HG02763 (cell line): ENCODE results near the gene IL12RB2.
A peak's percentile ranks its signal among the peaks of the same experiment; 100 is the strongest.
"Not testable (repeated sequence)": the region's sequence is repeated elsewhere in the genome, so short reads cannot be mapped to it uniquely, and the experiment has no call there.

Experiments
- ATAC-seq: cut with Tn5 transposase; IDR thresholded peaks from one replicate; pipeline ENCODE4 v1.9.1; 2021; ENCODE audit warnings: mild to moderate bottlenecking, moderate library complexity; ENCODE audit not compliant: unreplicated experiment

IL12RB2 gene

DNA sequence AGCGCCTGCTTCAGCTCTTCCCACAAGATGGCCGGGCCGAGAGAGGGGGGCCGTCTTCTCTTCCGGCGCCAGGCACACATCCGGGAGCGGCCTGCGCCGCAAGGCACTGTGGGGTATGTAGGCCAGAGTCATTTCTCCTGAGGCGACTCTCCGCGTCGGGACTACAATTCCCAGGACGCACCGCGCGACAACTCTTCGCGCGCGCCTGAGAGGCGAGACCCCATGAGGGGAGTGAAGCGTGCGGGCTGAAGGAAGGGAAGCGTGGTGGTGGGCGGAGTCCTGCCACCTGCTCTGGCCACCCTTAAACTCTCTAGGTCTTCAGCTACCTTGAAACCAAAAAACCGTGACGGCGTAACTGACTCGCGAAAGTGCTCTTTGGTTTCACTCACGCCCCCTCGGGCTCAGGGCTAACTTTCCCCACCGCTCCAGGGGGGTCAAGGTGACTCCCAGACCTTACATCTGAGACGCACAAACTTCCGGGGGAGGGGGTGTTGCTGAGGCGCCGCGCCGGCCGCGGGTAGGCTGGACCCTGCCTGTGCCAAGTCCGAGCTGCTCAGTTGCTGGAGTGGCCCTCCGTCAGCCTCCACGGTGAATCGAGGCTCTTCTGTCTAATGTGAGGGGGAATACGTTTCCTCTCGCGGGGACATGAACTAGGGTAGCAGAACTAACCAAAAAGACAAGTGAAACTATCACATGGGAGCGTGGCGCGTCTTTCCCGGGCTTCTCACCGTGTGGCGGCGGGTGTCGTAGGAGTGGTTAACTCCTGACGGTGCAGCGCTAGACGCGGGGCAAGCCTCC lies 122.9 kb downstream of the IL12RB2 start, which contains the start of gene SERBP1:
Gene SERBP1, minus strand, starts transcription at position 45 of the 798 bp plus-strand sequence. CDS start 102 bp downstream, outside the sequence.
- ATAC-seq: peak; percentile 89

DNA sequence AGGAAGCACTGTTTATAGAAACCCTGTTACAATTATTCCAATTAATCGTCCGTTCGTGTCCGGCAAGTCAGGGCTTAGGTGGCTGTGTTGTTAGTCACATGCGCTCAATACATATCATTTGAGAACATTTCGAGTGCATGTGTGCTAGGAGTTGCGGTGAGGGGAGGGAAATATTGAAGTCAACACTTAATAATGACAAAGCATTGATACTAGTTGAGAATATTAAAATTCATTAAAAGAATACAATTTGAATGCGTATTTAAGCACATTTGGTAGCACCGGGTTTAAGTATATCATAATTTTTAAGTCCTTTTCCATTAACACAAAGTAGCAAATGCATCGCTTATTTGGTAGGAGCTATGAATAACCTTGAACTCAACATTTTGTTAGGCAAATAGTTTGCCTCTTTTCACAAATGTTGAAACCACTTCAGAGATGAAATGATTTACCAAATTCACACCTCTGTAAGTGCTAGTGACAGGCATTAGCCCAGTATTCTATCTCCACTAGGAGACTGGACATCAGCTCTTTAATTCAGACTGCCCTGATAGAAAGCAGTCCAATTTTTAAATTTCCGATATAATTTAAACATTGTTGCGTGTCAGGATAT lies 123.6 kb downstream of the IL12RB2 start:
- ATAC-seq: no peak

DNA sequence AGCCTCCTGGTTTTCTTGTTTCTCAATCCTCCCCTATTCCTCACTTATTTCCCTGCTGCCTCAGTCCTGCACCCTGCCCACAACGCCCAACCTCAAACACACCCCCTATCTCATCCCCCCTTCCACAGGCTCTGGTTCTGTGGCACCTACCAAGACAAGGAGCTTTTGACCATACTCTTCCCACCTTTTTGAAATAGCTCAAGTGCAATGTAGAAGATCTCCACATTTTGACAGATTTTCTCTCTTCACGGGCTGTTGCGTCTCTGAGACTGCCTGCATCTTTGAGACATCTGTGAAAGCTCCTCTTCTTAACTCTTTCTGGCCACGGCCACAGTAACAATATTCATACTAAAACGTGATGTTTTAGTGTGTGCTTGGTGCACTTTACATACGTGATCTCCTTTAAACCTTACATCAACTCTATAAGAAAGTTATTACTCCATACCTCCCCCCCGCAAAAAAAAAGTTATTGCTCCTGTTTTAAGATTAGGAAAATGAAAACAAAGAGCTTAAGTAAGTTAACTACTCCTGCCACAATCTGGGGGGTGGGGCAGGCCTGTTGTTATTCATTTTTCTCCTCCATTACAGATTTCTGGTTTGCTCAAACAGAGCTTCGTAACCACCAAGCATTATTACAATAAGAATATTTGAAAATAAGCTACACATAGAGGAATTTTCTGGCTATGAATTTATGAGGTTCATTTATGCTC lies 124.4 kb downstream of the IL12RB2 start:
- ATAC-seq: no peak

DNA sequence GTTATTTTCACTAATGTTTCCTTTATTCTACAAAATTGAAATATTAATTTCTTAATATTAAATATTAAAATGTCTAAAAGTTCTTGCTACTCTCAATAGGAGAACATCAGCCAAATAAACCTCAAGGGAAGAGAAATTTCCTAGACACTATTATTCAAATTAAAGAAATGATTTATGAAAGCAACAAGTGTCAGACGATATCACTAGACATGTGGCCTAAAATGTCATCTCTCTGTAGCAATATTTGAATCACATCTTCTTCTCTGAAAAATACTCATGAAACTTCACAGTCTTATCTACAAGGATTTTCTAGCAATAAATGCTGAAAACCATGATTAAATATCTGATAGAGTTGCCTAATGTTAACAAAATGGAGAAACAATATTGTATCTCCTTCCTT lies 125.1 kb downstream of the IL12RB2 start:
- no peak for ATAC-seq

DNA sequence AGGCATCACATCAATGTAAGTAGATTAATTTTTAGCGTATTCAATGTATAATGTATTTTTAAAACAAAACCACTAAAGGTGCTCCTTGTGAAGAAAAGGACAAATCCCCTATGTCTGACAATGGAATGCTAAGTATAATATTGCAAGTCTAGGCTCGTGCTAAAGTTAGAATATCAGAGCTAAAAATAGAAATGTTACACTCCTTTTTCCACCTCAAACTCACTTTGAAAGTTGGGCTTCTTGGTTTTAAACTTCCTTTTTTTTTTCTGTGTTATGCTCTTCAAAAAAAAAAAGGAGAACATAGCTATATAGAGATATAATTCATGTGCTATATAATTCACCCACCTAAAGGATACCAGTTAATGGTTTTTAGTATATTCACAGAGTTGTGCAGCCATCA lies 126.2 kb downstream of the IL12RB2 start:
- ATAC-seq: no peak

DNA sequence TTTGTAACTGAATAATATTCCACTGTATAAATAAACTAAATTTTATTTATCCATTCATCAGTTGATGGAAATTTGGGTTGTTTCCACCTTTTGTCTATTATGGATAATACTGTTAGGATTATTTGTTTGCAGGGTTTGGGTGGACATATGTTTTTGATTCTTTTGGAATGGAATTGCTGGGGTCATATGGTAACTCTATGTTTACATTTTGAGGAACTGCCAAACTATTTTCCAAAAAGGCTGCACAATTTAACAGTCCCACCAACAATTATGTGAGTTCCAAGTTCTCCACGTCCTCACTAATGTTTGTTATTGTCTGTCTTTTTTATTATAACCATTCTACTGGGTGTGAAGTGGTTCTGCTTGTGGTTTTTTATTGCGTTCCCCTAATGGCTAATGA lies 126.8 kb downstream of the IL12RB2 start:
- ATAC-seq: no peak

DNA sequence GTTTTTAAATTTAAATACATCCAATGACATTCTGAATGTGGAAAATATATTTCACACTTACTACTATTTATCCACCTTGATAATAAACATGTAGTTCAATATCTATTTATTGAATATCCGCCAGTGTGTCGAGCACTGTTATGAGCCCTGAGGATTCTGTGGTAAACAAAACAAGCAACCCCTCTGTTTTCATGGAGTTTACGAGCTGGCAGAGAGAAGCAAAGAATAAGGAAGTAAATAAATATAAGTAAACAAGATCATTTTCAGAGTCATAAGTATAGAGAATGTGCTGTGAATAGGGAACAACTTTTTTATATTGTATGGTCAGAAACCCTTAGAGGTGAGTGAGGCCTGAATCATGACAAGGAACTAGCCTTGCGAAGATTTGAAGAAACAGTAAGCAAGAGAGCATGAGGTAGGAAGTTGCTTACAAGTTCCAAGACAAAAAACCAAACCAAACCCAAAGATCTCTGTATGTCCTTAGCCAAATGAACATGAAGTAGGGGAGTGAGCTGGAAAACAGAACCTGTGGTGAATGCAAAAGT lies 128.9 kb downstream of the IL12RB2 start:
- ATAC-seq: no peak

DNA sequence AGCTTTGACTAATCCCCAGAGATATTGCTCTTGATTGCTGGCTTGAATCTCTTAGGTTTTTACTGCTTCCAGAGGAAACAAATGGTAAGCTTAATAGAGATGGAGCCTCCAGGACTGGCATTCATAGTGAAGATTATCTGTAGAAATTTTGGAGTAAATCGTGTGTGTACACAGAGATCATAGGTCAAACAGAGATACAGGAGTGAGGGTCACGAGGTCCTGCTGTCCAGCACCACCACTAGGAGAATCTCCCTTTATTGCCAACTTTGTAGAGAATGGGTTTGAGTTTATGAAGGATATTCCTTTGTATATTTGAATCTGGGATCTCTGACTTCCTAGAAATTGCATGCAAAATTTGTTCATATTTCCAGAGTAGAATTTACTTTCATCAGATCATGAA lies 130.3 kb downstream of the IL12RB2 start:
- ATAC-seq: no peak

DNA sequence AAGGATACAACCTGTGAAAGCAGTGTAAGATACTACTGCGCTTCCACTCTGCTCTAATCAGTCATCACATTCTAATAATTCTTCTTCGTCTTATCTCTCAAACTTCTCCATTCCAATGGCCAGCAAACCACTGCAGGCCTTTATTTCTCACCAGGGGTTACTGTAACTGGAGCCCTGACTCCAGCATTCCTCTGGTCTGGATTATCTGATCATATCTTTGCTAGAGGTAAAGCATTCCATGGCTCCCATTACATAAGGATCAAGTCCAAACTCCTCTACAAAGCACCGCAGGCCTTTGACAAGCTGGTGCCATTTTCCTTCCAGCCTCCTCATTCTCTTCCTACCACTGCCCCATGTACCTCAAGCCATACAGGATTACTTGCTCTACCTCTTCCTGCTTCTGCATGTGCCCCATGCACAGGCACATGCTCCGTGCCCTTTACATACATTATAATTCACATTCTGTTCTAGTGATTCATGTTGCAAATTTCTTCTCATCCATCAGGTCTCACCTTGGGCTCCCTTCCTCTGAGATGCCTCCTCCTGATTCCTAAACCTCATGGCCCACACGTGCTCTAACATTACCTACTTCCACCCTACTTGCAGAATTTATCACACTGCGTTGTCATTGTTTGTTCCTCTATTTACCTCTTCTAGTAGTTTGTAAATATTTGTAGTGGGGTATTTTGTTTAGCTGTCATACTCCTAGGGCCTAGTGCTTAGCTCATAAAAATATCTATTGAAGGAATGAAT lies 131.8 kb downstream of the IL12RB2 start:
- no peak for ATAC-seq

DNA sequence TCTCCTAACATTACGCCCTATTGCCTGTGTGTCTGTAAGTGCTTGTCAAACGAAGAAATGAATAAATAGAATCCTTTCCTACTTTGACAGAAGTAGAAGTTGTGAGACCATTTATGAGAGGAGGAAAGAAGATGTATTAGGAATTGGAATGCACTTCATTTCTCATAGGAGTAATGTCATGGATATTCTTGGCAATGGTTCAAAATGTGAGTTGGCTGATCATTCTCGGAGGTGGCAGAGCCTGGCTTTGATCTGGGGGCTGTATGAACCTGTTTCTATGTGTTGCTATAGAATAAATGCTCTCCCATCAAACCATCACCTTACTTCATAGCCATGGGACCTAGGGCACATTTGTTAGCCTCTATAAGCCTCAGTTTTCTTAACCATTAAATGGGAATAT lies 132.7 kb downstream of the IL12RB2 start:
- no peak for ATAC-seq

DNA sequence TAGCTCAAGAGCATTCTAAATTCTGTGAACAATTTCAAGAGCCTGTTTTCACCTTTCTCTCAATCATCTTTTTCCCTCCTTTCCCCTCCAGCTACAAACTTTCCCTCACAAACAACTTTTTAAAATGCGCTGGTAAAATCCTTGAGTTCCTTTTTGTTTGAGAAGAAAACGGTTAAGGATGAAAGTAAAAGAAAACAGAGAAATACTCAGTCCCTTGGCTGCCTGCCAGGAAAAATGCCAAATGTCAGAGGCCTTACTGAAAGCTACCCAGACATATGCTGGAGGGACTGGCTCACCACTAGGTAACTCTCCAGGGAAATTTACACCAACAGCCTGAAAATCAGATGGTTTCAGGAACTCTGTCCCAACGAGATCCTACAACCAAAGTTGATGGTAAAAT lies 133.5 kb downstream of the IL12RB2 start:
- no peak for ATAC-seq

DNA sequence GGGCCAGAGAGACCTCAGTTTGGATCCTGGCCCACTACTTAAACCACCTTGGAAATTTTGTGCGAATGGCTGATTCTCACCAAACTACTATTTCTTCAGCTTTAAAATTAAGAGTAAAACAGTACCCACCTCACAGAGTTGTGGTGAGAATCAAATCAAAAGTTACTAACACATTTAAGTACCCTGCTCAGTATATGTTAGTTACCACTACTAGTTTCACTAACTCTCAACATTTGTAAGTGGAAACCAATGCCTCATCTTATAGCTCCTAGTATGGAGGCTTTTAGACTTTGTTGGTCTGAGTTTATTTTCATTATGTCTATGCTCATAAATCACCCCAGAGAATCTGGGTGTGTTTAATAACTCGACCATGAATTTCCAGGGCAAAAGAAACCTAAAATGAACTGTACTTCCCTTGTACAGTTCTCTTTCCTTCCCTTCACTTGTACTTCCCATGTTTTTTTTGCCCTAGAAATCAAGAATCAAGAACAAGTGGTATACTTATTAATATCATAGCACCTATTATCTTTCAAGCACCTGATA lies 134.1 kb downstream of the IL12RB2 start:
- no peak for ATAC-seq

DNA sequence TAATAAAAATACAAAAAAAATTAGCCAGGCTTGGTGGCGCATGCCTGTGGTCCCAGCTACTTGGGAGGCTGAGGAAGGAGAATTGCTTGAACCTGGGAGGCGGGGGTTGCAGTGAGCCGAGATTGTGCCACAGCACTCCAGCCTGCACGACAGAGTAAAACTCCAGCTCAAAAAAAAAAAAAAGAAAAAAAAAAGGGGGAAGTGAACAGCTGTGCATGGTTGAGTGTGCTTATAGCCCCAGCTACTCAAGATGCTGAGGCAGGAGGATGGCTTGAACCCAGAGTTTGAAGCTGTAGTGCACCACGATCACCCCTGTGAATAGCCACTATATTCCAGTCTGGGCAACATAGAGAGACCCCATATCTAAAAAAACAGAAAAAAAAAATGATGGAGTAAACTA lies 138.3 kb downstream of the IL12RB2 start:
- ATAC-seq: not testable (repeated sequence)
